ENCODE measurements around the gene CASP9.
"Not testable (repeated sequence)": the region's sequence is repeated elsewhere in the genome, so short reads cannot be mapped to it uniquely, and the experiment has no call there.

Gene CASP9

GRCh38 chr1:15469361-15469760, 54.7 kb downstream of the CASP9 start:
- TF ChIP-seq CTCF (IDR thresholded peaks at IDR 0.05; ENCODE audit: low read depth, low read length), result no peak
- no peak overlapping the region for H3K4me3 ChIP-seq (ENCODE audit: low read depth, low read length)

- TF ChIP-seq CTCF (IDR thresholded peaks at IDR 0.05; ENCODE audit: low read depth, low read length), result no peak
- H3K4me3 ChIP-seq (ENCODE audit: low read depth, low read length), result no peak overlapping the region
Observed at GRCh38 chr1:15468145-15468544, 55.9 kb downstream of the CASP9 start.

- not testable (repeated sequence) for H3K4me3 ChIP-seq (ENCODE audit: low read depth, low read length)
Observed at GRCh38 chr1:15466955-15467625, 56.9 kb downstream of the CASP9 start.

GRCh38 chr1:15465674-15466073, 58.3 kb downstream of the CASP9 start:
- no peak overlapping the region for H3K4me3 ChIP-seq (ENCODE audit: low read depth, low read length)
- no peak for TF ChIP-seq CTCF (IDR thresholded peaks at IDR 0.05; ENCODE audit: low read depth, low read length)

GRCh38 chr1:15463926-15464322, 60.1 kb downstream of the CASP9 start:
- H3K4me3 ChIP-seq (ENCODE audit: low read depth, low read length), result not testable (repeated sequence)

- not testable (repeated sequence) for H3K4me3 ChIP-seq (ENCODE audit: low read depth, low read length)
Observed at GRCh38 chr1:15463064-15463800, 60.8 kb downstream of the CASP9 start.

- H3K4me3 ChIP-seq (ENCODE audit: low read depth, low read length), result no peak overlapping the region
- TF ChIP-seq CTCF (IDR thresholded peaks at IDR 0.05; ENCODE audit: low read depth, low read length), result no peak
Observed at GRCh38 chr1:15460708-15461095, 63.3 kb downstream of the CASP9 start.

- no peak overlapping the region for H3K4me3 ChIP-seq (ENCODE audit: low read depth, low read length)
- no peak for TF ChIP-seq CTCF (IDR thresholded peaks at IDR 0.05; ENCODE audit: low read depth, low read length)
Observed at GRCh38 chr1:15459771-15460707, 64.0 kb downstream of the CASP9 start.

- not testable (repeated sequence) for H3K4me3 ChIP-seq (ENCODE audit: low read depth, low read length)
Observed at GRCh38 chr1:15458388-15458787, 65.6 kb downstream of the CASP9 start.

Measured in WI38 (cell line).